HG03060 (cell line): Measurements from ENCODE around the gene ZBTB37.
"Not testable (repeated sequence)": the region's sequence is repeated elsewhere in the genome, so short reads cannot be mapped to it uniquely, and the experiment has no call there.

Experiments used
- ATAC-seq: cut with Tn5 transposase; IDR thresholded peaks from one replicate; pipeline ENCODE4 v1.9.1; 2021; ENCODE audit warnings: low read depth, moderate number of reproducible peaks; ENCODE audit not compliant: unreplicated experiment

Gene ZBTB37, protein sequence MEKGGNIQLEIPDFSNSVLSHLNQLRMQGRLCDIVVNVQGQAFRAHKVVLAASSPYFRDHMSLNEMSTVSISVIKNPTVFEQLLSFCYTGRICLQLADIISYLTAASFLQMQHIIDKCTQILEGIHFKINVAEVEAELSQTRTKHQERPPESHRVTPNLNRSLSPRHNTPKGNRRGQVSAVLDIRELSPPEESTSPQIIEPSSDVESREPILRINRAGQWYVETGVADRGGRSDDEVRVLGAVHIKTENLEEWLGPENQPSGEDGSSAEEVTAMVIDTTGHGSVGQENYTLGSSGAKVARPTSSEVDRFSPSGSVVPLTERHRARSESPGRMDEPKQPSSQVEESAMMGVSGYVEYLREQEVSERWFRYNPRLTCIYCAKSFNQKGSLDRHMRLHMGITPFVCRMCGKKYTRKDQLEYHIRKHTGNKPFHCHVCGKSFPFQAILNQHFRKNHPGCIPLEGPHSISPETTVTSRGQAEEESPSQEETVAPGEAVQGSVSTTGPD

DNA sequence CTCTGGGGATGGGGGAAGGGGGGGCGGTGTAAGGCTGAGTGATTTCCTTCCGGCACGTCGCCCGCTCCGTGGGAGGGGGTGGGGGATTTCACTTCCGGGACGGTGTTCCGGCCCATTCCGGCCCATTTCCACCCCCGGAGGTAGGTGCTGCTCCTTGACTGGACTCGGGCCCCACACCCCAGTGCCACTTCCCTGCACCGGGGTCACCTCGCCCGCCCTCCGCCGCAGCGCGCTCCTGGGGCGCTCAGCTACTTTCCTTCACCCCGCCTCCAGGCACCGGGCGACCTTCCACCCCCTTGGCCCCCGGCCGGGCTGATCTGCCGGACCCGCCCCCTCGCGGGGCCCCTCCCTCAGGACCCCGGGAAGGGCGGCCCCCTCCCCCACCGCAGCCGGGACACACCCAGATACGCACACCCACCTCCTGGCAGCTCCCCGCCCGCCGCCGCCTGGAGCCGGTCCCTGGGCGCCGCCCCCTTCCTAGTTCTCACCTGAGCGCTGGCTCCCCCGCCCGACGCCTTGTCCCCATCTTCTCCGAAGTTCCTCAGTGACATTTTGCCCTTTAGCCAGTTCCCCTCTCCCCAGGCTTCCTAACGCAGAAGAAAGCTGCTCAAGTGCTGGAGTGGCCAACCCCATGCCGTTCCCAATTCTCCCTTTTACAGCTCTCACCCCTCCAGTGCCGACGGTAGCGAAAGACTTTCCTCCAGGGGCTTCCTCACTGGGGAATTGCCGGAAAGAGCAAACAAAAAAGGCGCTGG is at the start of gene ZBTB37:
TSS of gene ZBTB37 (plus strand) at position 115 of the 755 bp plus-strand sequence. CDS start 1,846 bp downstream, outside the sequence.
- peak; percentile 23 for ATAC-seq

DNA sequence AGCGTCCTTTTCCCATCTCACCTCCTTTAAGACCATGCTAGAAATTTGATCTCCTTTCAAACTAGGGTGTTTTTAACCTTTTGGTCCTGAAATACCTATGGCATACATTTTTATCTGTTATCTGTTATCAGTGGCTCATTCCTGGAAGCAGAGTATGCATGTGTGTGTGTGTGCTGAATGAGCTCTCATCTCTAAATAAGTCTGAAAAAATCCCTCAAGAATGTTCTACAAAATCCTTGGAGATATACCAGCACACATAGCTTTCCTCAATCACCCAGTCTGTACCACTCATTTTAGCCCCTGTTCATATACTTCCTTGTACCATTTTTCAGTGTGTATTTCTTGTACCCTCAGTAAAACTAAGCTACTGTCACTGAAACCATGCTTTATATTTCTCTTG is 49.7 kb upstream of the ZBTB37 start:
- ATAC-seq, result no peak

DNA sequence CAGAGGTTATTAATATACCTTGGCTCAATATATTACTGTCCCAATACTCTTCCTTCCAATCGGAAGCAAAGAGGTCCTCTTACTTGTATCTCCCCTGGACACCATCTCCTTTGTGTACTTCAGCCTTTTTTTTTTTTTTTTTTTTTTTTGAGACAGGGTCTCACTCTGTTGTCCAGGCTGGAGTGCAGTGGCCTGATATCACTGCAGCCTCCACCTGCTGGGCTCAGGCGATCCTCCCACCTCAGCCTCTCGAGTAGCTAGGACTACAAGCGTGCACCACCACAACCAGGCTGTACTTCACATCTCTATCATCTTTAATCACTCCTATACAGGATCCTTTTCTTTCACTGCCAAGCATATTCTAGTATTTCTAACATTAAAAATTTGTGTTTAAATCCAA is 46.5 kb upstream of the ZBTB37 start:
- ATAC-seq, result no peak

DNA sequence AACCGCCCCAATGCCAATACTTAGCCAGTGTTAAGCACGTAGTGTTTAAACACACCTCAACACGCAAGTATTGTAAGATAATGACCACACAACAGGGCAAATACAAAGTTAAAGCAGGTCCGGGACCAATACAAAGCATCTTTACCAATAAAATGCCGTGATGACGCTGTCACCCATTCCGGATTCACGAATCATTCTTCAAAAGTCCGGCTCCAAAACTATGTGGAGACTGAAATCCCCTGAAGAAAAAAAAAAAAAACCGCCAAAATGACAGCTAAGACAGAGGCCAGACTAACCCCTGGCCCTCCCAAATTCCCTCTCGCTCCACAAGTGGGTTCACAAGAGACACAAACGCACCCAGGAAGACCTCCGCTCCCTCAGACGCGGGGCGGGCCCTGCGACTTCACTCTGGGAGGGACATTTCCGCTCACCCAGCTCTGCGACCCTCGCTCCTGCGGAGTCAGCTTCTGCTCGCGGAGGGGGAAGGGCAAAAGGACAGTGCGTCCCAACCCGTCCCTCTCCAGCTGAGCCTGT is 44.3 kb upstream of the ZBTB37 start:
- peak; percentile 14 for ATAC-seq

DNA sequence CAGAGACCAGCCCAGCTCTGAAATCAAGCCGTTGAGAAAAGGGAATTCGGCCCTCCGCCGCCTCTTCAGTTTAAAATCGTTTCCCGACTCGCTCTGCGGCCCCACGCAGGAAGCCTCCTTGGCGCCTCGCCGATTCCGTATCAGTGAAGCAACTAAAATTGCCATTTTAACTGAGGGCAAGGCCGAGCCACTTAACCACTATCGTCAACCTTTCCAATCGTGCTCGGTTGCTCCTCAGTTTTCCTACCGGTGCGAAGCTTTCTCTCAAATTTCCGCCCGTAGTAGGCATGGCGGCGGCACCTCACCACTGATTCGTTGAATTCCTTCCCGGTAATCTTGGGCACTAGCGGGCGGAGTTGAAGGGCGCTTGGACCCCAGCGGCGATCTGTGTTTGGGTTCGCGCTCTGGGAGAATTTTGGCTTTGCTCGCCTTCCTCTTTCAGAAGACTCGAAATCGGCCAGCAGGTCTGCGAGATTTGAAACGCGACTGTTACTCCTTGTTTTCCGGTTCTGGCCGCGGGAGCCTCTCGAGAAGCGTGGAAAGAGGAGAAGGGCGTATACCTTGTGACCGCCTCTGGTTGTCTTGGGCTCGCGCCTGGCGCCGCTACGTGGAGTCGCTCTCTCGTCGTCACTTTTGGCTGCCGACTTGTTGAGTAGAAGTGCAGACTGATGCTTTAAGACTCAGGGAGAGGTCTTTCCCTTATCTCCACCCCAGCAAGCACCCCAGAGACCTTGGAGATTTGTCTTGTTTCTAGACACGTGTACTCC is 43.7 kb upstream of the ZBTB37 start, which contains the start of the genes CENPL and DARS2:
TSS of gene CENPL (minus strand) at position 569 of the 767 bp plus-strand sequence. CDS start 13,584 bp downstream, outside the sequence.
TSS of gene DARS2 (plus strand) at position 359 of the 767 bp plus-strand sequence. CDS start 557 bp downstream, outside the sequence.
- peak; percentile 89 for ATAC-seq

DNA sequence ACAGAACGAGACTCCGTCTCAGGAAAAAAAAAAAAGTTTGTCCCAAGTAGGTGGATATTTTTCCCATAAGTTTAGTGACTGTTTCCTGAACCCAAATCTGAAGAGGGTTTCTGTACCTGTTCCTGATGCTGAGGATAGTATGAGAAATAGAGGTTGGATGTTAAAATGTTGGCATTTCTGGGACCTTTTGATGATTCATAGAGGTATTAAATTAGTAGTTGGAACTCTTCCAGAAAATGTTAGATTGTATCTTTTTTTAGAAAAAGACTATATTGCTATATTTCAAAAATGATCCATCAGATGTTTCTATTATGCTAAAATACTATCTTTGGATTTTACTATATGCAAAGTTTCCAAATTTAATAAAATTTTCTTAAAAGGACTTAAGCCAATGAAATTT is 40.6 kb upstream of the ZBTB37 start:
- no peak for ATAC-seq

DNA sequence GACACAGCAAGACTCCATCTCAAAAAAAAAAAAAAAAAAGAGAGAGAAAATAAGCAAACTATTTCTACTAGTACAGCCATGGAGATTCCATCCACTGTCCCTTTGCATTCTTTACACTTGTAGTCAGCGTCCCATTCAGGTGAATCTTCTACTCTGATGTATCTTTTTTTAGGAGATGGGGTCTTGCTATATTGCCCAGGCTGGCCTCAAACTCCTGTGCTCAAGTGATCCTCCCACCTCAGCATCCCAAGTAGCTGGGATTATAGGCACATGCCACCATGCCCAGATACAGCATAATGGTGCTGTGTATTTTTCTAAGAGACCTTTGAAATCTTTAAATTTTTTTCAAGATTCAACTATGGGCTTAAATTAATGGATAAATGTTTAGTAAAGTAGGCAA is 35.4 kb upstream of the ZBTB37 start:
- no peak for ATAC-seq

DNA sequence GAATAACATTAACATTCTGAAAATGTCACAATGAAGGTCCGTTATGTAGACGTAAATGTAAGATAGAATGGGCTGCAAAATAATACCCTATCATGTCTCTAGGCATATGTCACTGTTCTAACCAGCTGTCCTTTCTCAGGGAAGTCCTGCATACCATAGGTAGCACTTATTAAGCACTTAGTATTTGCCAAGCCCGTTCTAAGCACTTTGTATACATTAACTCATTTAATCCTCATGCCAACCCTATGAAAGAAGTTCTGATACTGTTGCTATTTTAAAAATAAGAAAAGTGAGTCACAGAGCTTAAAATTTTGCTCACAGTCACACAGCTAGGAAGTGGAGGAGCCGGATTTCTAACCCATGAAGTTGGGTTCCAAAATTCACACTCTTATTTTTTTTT is 16.1 kb upstream of the ZBTB37 start:
- ATAC-seq, result no peak

DNA sequence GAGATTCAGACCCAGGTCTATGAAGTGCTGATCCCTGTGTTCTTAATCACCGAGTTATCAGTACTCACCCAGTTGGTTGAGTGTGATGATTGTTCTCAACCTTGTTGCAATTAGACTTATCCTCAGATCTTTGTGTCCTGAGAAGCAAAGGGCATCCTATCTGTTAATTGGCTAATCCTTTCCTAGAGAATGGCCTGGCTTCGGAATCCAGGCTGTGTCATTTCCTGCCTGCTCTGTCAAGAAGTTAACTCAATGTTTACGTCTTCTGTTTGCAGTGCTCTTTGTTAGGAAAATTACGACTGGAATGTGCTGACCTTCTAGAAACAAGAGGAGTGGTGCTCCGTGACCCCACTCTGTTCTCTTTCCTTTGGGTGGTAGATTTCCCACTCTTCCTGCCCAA is 15.1 kb upstream of the ZBTB37 start:
- no peak for ATAC-seq

DNA sequence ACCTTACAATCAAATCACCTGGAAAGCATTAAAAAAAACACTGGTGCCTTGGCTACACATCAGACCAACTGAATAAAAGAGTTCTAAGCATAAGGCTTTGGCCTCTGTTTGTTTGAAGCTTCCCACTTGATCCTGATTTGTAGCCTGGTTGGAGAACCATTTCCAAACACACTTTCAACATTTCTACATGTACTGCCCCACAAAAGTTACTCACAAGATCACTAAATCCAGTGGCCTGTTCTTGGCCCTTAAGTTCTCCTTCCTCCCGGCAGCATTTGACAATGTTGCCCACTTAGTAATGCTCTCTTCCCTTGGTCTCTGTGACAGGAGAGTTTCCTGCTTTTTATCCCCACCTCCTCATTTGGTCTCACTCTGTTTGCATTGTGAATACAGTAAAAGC is 12.2 kb upstream of the ZBTB37 start:
- no peak for ATAC-seq

DNA sequence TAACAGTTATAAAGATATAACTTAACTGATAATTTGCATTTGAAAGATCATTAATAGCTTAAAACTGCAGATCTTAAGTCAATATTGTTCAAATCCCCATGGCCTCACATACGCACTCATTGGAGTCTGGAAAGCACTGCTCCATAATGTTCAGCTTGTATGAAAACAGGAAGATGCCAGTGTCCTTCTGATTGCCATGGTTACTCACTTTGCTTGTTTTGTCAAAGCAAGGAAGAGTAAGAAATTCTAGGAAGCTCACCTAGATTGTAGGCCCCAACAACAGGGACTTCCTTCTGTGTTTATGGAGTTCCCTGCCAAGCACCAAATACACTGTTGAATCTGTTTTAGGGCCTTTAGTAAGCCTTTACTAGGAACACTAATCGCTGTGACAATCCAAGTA is 11.3 kb upstream of the ZBTB37 start:
- ATAC-seq, result no peak

DNA sequence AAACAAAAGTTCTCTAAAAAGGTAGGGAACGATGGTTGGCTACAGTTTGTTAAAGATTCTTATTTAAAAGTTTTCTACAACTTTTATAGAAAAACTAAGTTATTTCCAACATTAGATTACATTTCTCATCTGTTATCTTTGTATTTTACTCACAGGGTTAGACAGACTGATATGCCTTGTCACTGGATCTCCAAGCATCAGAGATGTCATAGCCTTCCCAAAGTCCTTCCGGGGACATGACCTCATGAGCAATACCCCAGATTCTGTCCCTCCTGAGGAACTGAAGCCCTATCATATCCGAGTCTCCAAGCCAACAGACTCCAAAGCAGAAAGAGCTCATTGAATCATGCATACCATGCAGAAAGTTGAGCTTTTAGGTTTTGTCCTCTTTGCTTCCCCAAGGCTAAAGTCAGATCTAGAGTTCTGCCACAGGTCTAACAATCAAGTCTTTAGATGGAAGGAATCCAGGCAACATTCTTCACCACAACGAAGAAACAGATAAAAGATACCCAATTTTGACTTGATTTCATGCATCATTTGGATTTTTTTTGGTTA is 10.7 kb upstream of the ZBTB37 start:
- no peak for ATAC-seq

DNA sequence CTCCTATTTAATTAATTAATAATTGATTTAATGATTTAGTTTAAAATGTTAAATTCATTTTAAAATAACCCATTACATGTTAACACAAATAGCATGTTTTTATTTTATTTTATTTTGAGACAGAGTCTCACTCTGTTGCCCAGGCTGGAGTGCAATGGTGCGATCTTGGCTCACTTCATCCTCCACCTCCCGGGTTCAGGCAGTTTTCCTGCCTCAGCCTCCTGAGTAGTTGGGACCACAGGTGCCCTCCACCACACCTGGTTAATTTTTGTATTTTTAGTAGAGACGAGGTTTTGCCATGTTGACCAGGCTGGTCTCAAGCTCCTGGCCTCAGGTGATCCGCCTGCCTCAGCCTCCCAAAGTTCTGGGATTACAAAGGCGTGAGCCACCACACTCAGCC is 8.6 kb upstream of the ZBTB37 start:
- ATAC-seq, result not testable (repeated sequence)

DNA sequence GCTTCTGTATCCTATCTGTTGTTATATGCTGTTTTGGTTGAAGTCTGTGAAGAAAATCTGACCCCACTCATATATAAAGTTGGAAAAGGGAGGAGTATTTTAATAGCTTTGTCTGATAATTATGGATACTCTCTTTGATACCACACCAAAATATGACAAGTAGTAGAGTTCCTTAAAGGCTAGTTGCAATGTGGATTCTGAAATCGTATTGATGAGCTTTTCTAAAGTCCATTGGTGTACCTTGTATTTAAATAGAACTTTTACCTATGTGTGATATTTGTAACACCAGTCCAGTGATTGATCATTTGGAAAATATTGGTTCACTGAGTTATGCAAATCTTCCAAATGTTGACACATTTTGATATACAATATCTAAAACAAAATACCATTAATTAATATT is 8.1 kb upstream of the ZBTB37 start:
- ATAC-seq, result no peak

DNA sequence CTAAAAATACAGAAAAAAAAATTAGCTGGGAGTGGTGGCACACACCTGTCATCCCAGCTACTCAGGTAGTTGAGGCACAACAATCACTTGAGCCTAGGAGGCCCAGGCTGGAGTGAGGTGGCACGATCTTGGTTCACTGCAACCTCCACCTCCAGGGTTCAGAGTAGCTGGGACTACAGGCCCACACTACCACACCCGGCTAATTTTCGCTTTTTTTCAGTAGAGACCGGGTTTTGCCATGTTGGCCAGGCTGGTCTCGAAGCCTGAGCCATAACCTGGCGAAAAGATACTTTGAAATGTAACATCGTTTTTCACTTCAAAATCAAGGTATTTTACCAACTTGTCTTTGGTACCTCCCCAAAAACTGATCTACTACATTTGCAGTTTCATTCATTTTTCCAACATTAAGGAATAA is 6.4 kb upstream of the ZBTB37 start:
- no peak for ATAC-seq

DNA sequence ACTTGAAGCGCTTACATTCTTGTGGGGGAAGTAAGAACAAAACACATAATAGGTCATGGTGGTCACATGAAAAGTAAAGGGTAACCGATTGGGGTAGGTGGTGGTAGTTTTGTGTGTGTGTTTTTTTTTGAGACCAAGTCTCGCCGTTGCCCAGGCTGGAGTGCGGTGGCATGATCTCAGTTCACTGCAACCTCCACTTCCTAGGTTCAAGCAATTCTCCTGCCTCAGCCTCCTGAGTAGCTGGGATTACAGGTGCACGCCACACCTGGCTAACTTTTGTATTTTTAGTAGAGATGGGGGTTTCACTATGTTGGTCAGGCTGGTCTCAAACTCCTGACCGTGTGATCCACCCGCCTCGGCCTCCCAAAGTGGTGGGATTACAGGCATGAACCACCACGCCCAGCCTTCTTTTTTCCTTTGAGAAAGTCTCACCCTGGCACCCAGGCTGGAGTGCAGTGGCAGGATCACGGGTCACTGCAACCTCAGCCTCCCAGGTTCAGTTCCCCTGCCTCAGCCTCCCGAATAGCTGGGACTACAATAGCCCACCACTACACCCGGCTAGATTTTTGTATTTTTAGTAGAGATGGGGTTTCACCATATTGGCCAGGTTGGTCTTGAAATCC is 5.9 kb upstream of the ZBTB37 start:
- not testable (repeated sequence) for ATAC-seq

DNA sequence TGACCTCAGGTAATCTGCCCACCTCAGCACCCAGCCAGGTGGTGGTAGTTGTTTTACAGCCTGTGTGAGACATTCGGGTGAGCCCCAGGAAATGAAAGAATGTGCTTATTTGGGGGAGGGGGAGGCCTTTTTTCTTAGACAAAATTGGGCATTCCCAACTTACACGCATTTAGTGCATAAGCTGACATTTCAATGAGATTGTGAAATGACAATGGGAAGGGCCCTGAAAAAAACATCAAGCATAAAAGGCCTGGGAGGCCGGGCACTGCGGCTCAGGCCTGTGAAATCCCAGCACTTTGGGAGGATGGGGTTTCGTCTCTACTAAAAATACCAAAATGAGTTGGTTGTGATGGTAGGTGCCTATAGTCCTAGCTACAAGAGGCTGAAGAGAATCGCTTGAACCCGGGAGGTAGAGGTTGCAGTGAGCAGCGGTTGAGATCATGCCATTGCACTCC is 5.4 kb upstream of the ZBTB37 start:
- ATAC-seq, result no peak

DNA sequence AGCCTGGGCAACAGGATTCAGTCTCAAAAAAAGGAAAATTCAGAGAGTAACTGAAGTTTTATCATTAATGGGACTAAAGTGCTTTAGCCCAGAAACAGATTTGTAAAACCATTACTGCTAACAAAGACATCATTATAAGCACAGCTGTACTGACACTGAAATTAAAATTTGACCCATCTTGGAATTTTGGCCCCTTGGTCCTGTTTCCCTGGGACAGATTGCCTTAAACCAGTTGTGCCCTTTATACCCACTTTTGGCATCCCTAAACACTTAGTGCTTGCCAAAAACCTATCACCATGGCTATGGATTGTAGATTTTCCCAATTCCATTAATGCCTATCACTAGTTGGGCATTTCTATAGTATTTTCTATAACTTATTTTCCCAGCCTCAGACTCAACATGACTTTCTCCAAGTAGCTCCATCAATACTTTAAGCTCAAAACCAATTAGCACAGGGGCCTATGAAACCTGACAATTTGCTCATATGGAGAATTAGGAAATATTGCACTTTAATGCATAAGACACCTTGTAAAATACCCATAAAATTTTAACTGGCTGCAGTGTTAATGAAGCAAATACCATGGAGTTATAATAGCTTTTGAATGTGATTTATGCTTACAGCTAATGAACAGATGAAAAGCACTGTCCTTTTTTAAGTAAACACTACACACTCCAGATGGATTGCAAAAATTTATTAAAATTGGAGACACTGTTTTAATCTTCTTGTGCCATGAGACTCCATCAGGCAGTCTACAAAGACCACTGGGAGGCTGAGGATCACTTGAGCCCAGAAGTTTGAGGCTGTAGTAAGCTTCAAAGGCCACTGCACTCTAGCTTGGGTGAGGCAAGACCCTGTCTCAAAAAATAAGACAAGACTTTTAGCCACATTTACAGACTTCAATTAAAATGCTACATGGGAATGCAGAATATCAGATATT is 4.7 kb upstream of the ZBTB37 start:
- no peak for ATAC-seq
